A673 (cell line): ENCODE measurements around the gene TSPAN11. TPM values are rescaled to one million over a fixed set of nuclear protein-coding genes. Genes with fewer than 3 reads are reported as not detected.

Experiments
- BruUV-seq: library from RNA; stranded (reverse); fragments of 400-500 nt; replicated peaks from 2 replicates; lab custom pipeline; 2021; lab: Mats Ljungman, UMichigan
- CTCF ChIA-PET: fragments of 300-600 bp; sonication (Branson Sonifier 250); formaldehyde crosslinking; loops from one replicate; lab custom pipeline; 2022; ENCODE audit warnings: antibody characterized with exemption; lab: Charles Lee
- POLR2A ChIA-PET: fragments of 300-600 bp; sonication (Branson Sonifier 250); formaldehyde crosslinking; loops from one replicate; lab custom pipeline; 2022; ENCODE audit warnings: antibody characterized with exemption; ENCODE audit not compliant: low non-redundant PET; lab: Charles Lee
- DNase-seq: peaks from one replicate; pipeline ENCODE4 v3.0.0-alpha.2; 2015; ENCODE audit warnings: low spot score
- H3K27ac ChIP-seq: fragments of 200-600 bp; sonication (generic); 2 replicates; pipeline ENCODE4 v1.5.1; 2016; ENCODE audit warnings: mixed run types, low read depth, mild to moderate bottlenecking, mixed read lengths, antibody characterized with exemption, low read length; ENCODE audit not compliant: poor library complexity, severe bottlenecking
- H3K27me3 ChIP-seq: fragments of 200-600 bp; sonication (generic); replicated peaks from 2 replicates; pipeline ENCODE4 v1.6.1; 2017; ENCODE audit warnings: mixed run types, low read depth, mild to moderate bottlenecking, mixed read lengths, antibody characterized with exemption, low read length; ENCODE audit not compliant: insufficient read depth, poor library complexity
- H3K36me3 ChIP-seq: fragments of 200-600 bp; sonication (generic); 2 replicates; pipeline ENCODE4 v1.6.1; 2016; ENCODE audit warnings: mixed run types, mild to moderate bottlenecking, mixed read lengths, antibody characterized with exemption, low read length; ENCODE audit not compliant: insufficient read depth, poor library complexity, severe bottlenecking
- H3K4me1 ChIP-seq: fragments of 200-600 bp; sonication (generic); 2 replicates; pipeline ENCODE4 v1.6.1; 2017; ENCODE audit warnings: mixed run types, mild to moderate bottlenecking, mixed read lengths, antibody characterized with exemption, low read length; ENCODE audit not compliant: insufficient read depth, poor library complexity, severe bottlenecking
- H3K4me3 ChIP-seq: fragments of 200-600 bp; sonication (generic); 2 replicates; pipeline ENCODE4 v1.5.1; 2016; ENCODE audit warnings: low read depth, mixed run types, mild to moderate bottlenecking, mixed read lengths, low read length; ENCODE audit not compliant: poor library complexity, severe bottlenecking
- H3K9me3 ChIP-seq: fragments of 200-600 bp; sonication (generic); 2 replicates; pipeline ENCODE4 v1.6.1; 2016; ENCODE audit warnings: mixed run types, low read depth, mild to moderate bottlenecking, mixed read lengths, antibody characterized with exemption, low read length; ENCODE audit not compliant: poor library complexity, severe bottlenecking
- EZH2 ChIP-seq: fragments of 200-600 bp; sonication (generic); IDR thresholded peaks from 2 replicates; pipeline ENCODE4 v1.6.1; 2017; ENCODE audit warnings: borderline replicate concordance, low read depth, mild to moderate bottlenecking, mixed read lengths, antibody characterized with exemption, low read length; ENCODE audit not compliant: poor library complexity, severe bottlenecking
- intact Hi-C: fragments of 100-400 bp; cut with micrococcal nuclease; formaldehyde crosslinking; loops from one replicate; pipeline ENCODE4 v1.10.0; 2022; ENCODE audit not compliant: unreplicated experiment
- total RNA-seq: library from RNA; stranded (reverse); gene quantifications from 2 replicates; pipeline ENCODE4 v1.2.3, GENCODE V29; 2021
- TF ChIP-seq, protein P1 (sequence below): fragments of 300-800, 200-600 bp; sonication (generic); conservative IDR thresholded peaks from 2 replicates; pipeline ENCODE4 v1.5.1; 2017; ENCODE audit warnings: low read depth, mild to moderate bottlenecking, antibody characterized with exemption, low read length, moderate library complexity, mixed read lengths

TSPAN11 gene
- total RNA-seq, 1 experiment from 2014 or later: 20.9 TPM

DNA sequence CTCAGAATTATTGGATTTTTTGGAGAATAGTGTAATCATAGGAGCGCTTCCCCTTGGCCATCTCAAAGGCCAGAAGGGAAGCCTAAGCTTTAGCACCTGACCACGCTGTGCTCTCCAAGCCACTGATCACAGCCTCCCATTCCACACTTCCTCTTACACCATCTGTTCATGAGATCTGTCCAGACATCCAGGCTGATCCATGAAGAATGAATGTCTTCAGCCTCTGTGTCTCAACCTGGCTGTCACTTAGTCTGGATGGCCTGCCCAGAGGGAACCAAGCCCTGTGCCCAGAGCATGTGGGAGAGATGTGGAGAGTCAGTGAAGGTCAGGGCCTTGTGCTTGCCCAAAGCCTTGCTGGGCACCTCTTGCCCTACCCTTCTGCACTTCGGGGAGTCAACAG, 40.5 kb downstream of the TSPAN11 start:
- intact Hi-C loops: no loop called here

DNA sequence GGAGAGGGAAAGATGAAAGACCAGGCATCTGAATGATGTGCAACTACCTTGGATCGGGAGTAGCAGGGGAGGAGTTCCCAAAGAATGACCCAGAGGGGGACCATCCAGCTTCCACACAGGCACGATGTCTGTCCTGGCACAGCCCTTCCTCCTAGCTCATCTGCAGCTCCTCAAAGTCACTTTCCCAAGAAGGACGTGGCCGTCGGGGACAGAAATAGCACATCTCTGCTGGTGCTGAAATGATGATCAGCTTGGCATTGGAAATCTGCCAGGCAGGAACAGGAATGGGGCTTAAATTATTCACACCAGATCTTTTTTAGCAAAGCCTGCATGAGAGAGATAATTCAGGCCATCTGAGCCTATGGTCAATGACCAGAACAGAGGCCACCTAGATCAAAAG, 41.7 kb downstream of the TSPAN11 start:
- DNase-seq: no peak
- Histone ChIP-seq H3K36me3 (no peaks in the 10 kb centered on the region), H3K27me3 (no peaks in the 10 kb centered on the region), H3K9me3 (no peaks in the 10 kb centered on the region), H3K4me1 (peaks cover 14% of the 10 kb centered on the region), H3K4me3 (no peak overlapping the region), H3K27ac (no peak overlapping the region)
- POLR2A ChIA-PET: interaction anchor here (0.7 kb wide), 1 partner anchor 1229 kb away, joined by 3 read pairs; no protein-coding TSS in a partner anchor
- CTCF ChIA-PET: no interaction called here
- BruUV-seq: no TSS peak
- intact Hi-C loops: no loop called here
- TF ChIP-seq, protein P1, sequence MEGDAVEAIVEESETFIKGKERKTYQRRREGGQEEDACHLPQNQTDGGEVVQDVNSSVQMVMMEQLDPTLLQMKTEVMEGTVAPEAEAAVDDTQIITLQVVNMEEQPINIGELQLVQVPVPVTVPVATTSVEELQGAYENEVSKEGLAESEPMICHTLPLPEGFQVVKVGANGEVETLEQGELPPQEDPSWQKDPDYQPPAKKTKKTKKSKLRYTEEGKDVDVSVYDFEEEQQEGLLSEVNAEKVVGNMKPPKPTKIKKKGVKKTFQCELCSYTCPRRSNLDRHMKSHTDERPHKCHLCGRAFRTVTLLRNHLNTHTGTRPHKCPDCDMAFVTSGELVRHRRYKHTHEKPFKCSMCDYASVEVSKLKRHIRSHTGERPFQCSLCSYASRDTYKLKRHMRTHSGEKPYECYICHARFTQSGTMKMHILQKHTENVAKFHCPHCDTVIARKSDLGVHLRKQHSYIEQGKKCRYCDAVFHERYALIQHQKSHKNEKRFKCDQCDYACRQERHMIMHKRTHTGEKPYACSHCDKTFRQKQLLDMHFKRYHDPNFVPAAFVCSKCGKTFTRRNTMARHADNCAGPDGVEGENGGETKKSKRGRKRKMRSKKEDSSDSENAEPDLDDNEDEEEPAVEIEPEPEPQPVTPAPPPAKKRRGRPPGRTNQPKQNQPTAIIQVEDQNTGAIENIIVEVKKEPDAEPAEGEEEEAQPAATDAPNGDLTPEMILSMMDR: no peak
- no peak for TF ChIP-seq EZH2

More for the DNA sequence above, 40.5 kb downstream of the TSPAN11 start:
- TF ChIP-seq EZH2: no peak
- TF ChIP-seq, protein P1: no peak
- no peaks in the 10 kb centered on the region for H3K9me3 ChIP-seq
- H3K4me3 ChIP-seq: no peak overlapping the region
- CTCF ChIA-PET: no interaction called here
- DNase-seq: no peak
- POLR2A ChIA-PET: no interaction called here
- H3K27ac ChIP-seq: no peak overlapping the region
- no peaks in the 10 kb centered on the region for H3K36me3 ChIP-seq
- peaks cover 14% of the 10 kb centered on the region for H3K4me1 ChIP-seq
- BruUV-seq: no TSS peak
- H3K27me3 ChIP-seq: no peaks in the 10 kb centered on the region

DNA sequence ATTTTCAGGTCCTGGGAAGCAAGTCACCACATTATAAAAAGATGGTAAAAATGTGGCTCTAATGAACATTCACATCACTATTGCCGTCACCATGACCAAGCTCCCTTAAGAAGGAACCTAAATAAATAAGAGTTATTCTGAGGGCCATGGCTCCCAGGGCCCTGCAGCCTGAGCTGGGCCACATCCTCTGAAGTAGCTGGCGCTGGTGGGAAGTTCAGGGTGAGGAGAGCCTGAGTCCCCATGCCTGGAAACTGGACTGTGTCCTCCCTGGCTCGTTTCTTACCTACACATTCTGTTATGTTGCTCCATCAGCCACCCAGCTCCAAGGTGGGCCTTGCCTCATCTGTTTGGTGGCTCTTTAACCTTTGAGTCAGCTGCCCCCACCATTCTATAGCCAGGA, 42.5 kb downstream of the TSPAN11 start:
- Histone ChIP-seq H3K27ac (no peak overlapping the region), H3K4me1 (peaks cover 14% of the 10 kb centered on the region), H3K4me3 (no peak overlapping the region), H3K9me3 (no peaks in the 10 kb centered on the region), H3K27me3 (no peaks in the 10 kb centered on the region), H3K36me3 (no peaks in the 10 kb centered on the region)
- intact Hi-C loops: no loop called here
- DNase-seq: no peak
- TF ChIP-seq EZH2: no peak
- TF ChIP-seq, protein P1: no peak
- BruUV-seq: no TSS peak
- CTCF ChIA-PET: no interaction called here
- POLR2A ChIA-PET: interaction anchor here (0.7 kb wide), 1 partner anchor 1230 kb away, joined by 3 read pairs; no protein-coding TSS in a partner anchor
